ENCODE results near the gene GPR26.

Gene GPR26

DNA sequence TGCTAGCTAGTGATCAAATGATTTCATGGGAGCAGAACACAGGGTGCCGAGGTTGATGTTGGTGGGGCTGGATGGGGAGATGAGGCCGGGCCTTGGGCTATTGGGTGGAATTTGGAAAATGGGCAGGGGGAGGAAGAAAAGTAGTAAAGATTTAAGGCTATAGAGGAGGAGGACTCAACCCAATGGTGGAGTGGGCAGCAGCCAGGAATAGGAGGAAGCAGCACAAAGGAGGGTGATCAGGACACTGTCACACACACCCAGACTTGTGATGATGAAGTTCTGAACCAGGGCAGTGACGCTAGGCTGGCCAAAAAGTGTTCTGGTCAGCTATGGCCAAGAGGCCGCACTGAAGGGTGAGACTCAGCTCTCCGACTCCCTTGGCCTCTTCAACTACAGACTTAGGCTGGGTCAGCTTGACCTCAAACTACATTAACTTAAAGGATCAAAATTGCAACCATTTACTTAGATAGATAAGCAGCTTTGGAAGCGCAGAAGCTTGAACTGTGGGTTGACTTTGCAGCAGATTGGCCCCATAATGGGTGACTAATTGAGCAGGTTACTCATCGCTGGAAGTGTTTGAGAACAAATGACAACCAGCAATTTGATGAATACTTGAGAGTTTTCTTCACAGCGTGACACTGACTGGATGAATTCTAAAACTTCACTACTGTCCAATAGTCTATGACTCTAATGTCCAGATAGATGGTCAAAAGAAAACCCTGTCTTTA is 29.4 kb upstream of the GPR26 start:
- DNase-seq (ENCODE audit: low read depth): no peak
- in situ Hi-C loops (cut with HindIII; ENCODE audit: low sequenced_read_pairs): no loop called here
- TF ChIP-seq, protein P1, sequence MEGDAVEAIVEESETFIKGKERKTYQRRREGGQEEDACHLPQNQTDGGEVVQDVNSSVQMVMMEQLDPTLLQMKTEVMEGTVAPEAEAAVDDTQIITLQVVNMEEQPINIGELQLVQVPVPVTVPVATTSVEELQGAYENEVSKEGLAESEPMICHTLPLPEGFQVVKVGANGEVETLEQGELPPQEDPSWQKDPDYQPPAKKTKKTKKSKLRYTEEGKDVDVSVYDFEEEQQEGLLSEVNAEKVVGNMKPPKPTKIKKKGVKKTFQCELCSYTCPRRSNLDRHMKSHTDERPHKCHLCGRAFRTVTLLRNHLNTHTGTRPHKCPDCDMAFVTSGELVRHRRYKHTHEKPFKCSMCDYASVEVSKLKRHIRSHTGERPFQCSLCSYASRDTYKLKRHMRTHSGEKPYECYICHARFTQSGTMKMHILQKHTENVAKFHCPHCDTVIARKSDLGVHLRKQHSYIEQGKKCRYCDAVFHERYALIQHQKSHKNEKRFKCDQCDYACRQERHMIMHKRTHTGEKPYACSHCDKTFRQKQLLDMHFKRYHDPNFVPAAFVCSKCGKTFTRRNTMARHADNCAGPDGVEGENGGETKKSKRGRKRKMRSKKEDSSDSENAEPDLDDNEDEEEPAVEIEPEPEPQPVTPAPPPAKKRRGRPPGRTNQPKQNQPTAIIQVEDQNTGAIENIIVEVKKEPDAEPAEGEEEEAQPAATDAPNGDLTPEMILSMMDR (IDR thresholded peaks at IDR 0.05; ENCODE audit: low read depth, low read length, missing control alignments): no peak
- H3K4me3 ChIP-seq (ENCODE audit: low read depth, low read length): no peak overlapping the region

DNA sequence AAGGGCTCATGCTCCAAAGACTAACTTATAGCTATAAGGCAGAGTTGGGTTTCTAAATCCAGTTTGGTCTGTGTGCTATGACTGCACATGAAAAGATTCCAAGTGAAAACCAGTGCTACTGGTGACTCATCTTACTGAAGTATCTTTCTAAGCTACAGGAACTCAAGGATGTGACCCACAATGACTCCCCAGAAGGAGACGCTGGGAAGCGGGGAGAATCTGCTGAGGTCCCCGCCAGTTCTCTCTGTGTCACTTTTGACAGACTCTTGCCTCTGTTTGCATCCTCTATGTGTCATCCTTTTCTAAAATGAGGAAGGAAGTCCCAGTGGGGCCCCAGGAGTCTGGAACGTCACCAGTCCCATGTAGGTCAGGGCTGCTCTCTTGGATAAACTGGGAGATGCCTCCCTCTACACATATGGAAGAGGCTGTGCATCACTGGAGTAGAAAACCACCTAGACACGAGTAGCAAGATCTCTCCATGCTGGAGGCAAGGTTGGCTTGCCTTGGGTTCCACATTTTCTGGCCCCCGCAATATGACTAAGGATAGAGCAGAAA is 28.8 kb upstream of the GPR26 start:
- in situ Hi-C loops (cut with HindIII; ENCODE audit: low sequenced_read_pairs): no loop called here

DNA sequence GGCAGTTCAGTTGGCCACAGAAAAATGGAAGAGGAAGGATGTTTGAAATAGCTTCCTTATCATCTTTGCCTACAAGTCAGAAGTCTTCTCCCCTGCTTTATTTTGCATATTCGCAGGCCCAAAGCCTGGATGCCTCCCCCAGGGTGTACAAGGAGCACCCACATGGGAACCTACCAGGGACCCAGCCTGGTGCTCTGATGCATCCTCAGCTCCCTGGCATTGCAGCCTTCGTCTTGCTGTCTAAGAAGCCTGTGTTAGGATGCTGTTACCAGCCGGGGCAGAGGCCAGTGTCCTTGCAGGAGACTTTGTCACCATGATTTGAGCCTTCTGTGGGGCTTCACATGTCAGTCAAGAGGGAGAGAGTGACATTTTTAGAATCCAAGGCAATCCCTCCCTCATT is 27.0 kb upstream of the GPR26 start:
- no peak for DNase-seq (ENCODE audit: low read depth)
- no peak overlapping the region for H3K4me3 ChIP-seq (ENCODE audit: low read depth, low read length)
- in situ Hi-C loops (cut with HindIII; ENCODE audit: low sequenced_read_pairs): no loop called here
- TF ChIP-seq, protein P1 (IDR thresholded peaks at IDR 0.05; ENCODE audit: low read depth, low read length, missing control alignments): no peak

More for the DNA sequence above, 28.8 kb upstream of the GPR26 start:
- no peak overlapping the region for H3K4me3 ChIP-seq (ENCODE audit: low read depth, low read length)
- TF ChIP-seq, protein P1 (IDR thresholded peaks at IDR 0.05; ENCODE audit: low read depth, low read length, missing control alignments): no peak
- DNase-seq (ENCODE audit: low read depth): no peak

DNA sequence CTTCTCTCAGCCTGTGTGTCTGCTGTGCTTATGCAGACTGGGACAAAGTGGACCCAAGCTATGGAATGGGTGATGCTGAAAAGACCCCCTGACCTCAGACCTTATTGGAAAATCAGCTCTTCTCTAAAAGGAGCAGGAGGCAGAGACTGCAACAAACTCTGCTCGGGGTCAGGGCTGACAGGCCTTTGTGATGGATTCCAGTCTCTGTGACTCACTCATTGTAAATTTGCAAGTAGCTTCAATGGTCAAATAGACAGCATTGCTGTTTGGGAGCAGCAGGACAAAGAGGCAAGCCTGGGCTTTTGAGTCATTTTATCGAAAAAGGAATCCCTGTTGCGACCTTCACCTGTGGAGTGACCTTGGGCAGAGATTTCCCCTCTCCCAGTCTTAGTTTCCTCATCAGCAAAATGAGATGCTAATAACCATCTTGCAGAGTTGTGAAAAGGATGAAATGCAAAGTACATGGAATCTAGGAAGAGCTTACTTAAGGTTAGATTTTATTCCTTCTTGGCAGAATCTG is 26.1 kb upstream of the GPR26 start:
- no peak for DNase-seq (ENCODE audit: low read depth)
- in situ Hi-C loops (cut with HindIII; ENCODE audit: low sequenced_read_pairs): no loop called here
- TF ChIP-seq, protein P1 (IDR thresholded peaks at IDR 0.05; ENCODE audit: low read depth, low read length, missing control alignments): no peak
- no peak overlapping the region for H3K4me3 ChIP-seq (ENCODE audit: low read depth, low read length)

DNA sequence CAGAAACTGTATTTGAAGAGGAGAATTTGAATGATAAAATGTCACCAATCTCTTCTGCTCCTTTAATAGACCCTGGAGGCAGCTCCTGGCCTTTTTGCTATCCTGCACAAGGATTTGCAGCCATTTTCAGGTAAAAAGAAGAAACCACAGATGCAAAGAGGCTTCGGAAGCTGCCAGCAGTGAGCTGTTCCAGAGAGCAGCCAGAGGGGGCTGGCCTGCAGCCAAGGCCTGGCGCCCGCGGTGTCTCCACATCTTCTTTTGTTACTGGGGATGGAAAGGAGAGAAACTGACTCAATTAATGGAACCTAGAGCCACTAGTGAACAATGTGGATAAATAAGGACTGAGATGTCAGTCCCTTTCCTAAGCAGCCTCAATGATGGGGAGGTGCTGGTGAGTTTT is 23.9 kb upstream of the GPR26 start:
- no peak for DNase-seq (ENCODE audit: low read depth)
- in situ Hi-C loops (cut with HindIII; ENCODE audit: low sequenced_read_pairs): no loop called here

DNA sequence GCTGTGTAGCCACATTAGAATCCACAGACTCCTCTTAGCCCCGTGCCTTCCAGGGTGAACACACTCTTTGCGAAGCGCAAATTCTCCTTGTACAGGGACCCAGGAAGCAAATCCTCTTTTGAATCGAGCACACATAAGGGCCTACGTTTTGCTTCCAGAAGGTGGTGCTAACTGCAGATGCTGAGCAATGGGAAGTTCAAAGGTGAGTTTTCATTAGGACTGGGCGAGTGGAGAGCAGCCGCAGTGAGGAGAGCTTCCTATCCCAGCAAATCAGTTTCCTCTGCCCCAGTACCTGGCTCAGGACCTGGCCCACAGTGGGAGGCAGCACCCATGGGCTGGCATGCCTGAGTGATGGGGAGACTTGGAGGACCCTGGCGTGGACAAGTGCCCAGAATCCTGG is 23.5 kb upstream of the GPR26 start:
- H3K4me3 ChIP-seq (ENCODE audit: low read depth, low read length): no peak overlapping the region
- DNase-seq (ENCODE audit: low read depth): no peak
- in situ Hi-C loops (cut with HindIII; ENCODE audit: low sequenced_read_pairs): no loop called here
- TF ChIP-seq, protein P1 (IDR thresholded peaks at IDR 0.05; ENCODE audit: low read depth, low read length, missing control alignments): no peak

More for the DNA sequence above, 23.9 kb upstream of the GPR26 start:
- H3K4me3 ChIP-seq (ENCODE audit: low read depth, low read length): no peak overlapping the region
- TF ChIP-seq, protein P1 (IDR thresholded peaks at IDR 0.05; ENCODE audit: low read depth, low read length, missing control alignments): no peak
